ENCODE data around the gene GPC6.
"Not testable (repeated sequence)": the region's sequence is repeated elsewhere in the genome, so short reads cannot be mapped to it uniquely, and the experiment has no call there.

Gene GPC6

GRCh38 chr13:94343687-94344086, 1117.1 kb downstream of the GPC6 start:
- DNase-seq (ENCODE audit: low read depth in 2 of 2): not testable (repeated sequence)

GRCh38 chr13:94344126-94344818, 1117.7 kb downstream of the GPC6 start:
- DNase-seq (ENCODE audit: low read depth in 2 of 2): no peak

DNA sequence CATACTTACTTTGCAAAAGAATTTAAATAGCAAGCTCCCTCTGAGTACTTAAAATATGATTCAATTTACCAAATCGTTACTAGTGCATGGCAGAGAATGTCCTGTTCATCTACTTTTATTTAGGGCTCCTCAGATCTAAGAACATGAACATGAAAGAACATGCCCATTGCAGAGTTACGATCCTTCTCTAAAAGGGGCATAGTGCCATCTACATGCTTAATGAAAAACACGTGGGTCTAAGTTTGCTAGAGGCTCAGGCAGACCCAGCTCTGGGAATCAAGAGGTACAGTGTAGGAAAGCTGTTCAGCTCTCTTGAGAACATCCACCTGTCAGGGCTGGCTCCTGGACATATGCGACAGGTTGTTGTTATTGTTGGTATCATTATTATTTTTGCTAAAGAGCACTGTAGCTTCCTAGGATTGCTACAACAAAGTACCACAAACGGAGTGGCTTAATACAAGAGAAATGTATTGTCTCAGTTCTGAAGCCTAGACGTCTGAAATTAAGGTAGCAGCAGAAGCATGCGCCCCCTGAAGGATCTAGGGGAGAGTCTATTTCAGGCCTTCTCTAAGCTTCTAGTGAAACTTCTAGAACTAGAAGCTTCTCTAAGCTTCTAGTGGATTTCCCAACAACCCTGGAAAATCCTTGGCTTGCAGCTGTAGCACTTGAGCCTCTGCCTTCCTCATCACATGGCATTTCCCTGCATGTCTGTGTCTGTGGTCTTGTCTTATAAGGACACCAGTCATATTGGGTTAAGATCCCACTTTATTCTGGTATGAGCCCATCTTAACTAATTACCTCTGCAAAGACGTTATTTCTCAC, 1119.0 kb downstream of the GPC6 start:
- DNase-seq (ENCODE audit: low read depth in 2 of 2): no peak

DNA sequence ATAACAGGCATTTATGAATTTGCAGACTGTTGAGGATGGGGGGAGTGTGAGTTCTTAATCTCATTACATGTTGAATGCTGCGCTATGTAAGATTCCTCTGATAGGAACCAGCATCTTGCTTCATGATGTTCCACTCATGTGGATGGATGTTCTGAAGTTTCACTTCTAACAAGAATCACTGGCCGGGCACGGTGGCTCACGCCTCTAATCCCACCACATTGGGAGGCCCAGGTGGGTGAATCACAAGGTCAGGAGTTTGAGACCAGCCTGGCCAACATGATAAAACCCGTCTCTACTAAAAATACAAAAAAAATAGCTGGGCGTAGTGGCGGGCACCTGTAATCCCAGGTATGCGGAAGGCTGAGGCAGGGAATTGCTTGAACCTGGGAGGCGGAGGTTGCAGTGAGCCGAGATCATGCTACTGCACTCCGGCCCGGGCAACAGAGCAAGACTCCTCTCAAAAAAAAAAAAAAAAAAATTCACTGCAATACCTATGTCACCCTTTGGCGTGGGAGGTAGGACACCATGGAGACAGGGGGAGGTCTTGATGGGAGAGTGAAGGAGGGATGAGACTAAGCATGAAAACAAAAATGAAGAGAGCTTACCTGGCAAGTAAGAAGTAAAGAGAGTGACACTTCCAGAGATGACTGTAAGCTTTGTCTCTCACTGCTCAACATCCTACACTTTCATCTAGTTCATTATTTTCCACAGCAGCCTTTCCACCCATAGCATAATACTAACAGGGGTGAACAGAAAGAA, 1119.8 kb downstream of the GPC6 start:
- no peak for DNase-seq (ENCODE audit: low read depth in 2 of 2)

GRCh38 chr13:94351292-94351990, 1124.8 kb downstream of the GPC6 start:
- DNase-seq (ENCODE audit: low read depth in 2 of 2): no peak

GRCh38 chr13:94352057-94352456, 1125.5 kb downstream of the GPC6 start:
- no peak for DNase-seq (ENCODE audit: low read depth in 2 of 2)

DNA sequence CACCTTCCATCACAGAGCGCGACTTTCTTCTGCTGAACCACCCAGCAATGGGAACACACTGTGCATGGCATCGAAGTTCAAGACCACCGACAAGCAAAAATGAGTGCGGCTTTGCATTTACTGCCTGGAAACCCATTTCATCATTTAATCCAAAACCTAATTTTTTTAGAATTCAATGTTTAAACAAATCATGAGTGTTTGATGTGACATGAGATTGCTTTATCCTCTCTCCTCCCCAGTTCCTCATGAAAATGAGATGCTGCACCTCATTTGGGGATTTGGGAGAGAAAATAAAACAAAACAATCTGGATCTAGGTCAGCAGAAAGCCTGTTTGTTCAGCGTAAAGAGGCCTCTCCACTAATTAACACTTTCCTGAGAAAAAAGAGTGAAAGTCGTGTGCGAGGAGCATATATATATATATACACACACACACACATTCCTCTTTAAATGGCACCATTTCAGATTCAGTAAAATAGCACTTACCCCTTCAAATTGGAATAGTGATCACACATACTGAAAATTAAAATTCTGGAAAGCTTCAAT, 1126.6 kb downstream of the GPC6 start:
- DNase-seq (ENCODE audit: low read depth in 2 of 2): no peak

- DNase-seq (ENCODE audit: low read depth in 2 of 2): no peak
Observed at GRCh38 chr13:94359875-94360274, 1133.3 kb downstream of the GPC6 start.

DNA sequence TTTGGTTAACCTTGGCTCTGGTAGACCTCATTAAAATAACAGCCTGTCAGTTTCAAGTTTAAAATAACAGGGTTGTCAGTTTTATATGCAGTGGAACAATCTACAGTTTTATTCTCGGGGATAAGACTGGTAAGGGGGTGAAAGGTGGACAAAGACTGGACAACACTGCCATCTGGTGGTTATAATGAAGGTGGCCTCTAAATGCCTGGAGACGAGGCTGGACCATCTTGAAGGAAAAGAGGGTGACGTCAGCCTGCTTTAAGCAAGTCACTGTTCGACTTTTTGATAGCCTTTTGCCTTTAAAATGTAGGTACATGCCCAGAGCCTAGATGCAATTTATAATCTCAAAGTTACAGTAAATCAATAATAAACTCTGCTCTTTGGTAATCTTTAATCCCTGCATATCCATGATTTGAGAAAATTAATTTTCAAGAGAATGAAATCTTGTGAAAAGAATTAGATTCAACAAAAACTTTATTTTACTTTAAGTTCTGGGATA, 1135.9 kb downstream of the GPC6 start:
- DNase-seq (ENCODE audit: low read depth in 2 of 2): peak; percentile 22 to 70

DNA sequence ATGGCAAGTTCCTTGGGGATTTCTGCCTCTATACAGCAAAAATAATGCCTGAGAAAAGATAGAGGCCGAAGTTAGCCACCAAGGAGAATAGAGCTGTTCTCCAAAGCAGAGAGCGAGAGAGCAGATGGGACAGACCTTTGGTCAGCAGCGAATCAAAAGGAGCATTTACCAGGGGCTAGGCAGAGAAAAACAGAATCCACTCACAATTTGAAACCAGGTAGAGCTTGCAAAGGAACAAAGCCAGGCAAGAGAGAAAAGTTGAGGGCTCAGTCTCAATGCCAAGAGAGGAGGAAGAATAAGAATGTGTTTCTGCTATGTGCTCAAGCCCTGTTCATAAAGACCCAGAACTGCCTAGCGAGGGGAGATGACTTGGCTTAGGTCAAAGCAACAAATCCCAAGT, 1140.1 kb downstream of the GPC6 start:
- DNase-seq (ENCODE audit: low read depth in 2 of 2): no peak

GRCh38 chr13:94369972-94370436, 1143.4 kb downstream of the GPC6 start:
- no peak for DNase-seq (ENCODE audit: low read depth in 2 of 2)

GRCh38 chr13:94371855-94372254, 1145.2 kb downstream of the GPC6 start:
- no peak for DNase-seq (ENCODE audit: low read depth in 2 of 2)

DNA sequence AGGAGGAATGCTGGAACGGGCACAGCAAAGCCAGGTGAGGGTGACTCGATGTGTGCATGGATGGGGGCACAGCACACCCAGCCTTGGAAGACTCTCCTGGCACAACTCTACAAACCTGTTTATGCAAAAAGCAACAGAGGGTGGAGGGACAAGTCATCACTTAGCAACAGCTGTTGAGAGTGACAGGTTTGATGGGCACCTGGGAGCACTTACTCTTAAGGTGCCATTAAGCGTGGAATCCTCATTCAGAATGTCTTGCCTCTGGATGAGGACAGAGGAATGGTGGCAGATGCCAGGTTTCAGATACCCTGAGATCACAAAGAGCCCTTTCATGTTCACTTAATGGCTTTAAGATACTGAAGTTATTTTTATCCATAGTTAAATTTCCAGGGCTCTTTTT, 1155.9 kb downstream of the GPC6 start:
- DNase-seq (ENCODE audit: low read depth in 2 of 2): no peak

GRCh38 chr13:94382960-94383359, 1156.4 kb downstream of the GPC6 start:
- DNase-seq (ENCODE audit: low read depth in 2 of 2): no peak

DNA sequence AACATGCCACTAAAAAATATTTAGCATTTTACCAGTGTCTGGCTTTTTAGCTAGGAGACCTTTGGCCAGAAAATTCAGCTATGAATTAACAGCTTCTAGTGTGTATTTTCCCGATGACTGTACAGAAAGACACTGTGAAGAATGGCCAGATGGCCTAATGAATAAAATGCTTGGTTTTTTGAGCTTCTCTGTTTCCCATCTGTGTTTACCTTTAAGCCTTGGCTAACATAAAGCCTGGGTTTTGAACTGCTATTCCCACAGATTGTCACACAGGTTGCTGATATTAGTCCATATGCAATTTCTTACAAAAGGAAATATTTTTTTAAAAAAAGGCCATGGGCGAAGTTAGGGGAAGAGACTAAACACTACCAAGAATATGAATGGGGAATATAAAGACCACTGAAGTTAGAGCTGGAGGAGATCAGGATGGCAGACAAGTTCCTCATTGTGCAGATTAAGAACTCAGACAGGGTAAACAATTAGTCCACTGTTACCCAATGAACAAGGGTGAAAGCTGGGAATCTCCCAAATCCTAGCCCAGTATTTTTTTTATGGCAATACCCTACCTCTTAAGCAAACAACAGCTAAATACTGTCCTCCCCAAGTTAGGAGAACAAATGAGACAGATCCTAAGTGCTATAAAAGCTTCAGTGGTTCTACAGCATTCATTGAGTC, 1157.8 kb downstream of the GPC6 start:
- no peak for DNase-seq (ENCODE audit: low read depth in 2 of 2)

GRCh38 chr13:94387047-94387446, 1160.4 kb downstream of the GPC6 start:
- no peak for DNase-seq (ENCODE audit: low read depth in 2 of 2)

DNA sequence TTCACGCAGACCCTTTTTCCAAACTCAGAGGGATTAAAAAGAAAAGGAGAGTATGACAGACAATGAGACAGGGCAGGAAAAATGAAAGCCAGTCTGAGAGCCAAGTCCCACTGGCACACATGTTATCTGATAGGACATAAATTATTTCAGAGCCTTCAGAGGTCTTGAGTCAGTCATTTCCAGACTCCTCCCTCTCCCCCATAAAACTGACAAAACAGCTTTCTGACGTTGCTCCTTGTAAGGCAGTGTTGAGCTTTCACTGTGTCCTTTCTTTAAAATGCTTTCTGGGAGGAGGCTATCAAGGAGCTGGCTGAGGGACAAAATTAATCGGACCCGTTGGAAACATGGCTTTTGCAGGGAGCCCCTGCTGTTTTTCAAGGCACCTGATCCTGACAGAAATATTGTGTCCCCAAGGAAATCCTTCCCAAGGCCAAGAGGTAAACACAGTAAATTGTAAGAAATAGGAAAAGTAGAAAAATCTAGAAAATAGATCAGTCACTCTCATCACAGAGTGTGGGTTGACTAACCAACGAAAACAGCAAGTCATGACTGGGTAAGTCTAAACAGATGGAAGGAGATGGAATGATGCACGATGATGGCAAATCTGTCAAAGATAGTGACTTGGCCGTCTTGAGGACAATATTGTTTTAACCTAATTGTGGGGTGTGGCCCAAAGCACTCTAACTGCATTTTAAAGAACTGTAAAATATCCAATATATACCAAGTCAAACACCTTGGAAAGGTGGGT, 1163.2 kb downstream of the GPC6 start:
- DNase-seq (ENCODE audit: low read depth in 2 of 2): no peak

DNA sequence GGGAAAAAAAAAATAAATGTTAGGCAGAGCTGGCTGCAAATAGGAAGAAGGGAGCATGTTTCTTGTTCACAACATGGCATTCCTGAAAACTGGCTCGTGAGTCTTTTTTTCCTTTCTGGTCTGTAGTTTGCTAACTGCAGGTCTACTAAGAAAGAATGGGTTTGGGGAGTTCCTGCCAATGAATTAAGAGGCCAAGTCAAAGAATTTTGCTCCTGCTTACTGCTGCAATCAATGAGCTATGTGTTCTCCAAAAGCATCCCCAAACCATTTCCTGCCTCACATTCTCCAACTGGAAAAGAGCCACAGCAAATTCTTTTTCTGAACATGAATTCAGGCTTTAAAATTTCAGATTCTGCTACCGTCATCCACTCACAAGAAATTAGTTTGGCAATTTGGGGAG, 1164.3 kb downstream of the GPC6 start:
- DNase-seq (ENCODE audit: low read depth in 2 of 2): no peak

DNA sequence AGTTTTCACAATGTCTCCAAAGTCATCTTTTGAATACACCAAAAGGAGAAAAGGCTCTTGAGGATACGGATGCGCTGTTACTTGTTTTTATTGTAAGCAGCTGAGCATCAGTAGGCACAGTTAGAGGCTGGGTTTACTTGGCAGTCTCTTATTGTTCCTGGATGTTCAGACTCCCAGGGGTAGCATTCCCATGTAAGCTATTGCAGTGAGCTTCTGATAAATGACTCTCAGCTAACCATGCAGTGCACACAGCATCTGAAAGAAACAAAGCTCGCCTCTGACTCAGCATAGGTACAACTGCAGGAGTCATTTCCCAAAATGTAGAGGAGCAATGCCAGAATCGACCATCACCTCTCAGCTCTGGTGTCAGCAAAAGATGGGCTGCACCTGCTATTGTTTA, 1168.1 kb downstream of the GPC6 start:
- no peak for DNase-seq (ENCODE audit: low read depth in 2 of 2)

- no peak for DNase-seq (ENCODE audit: low read depth in 2 of 2)
Observed at GRCh38 chr13:94395860-94396259, 1169.3 kb downstream of the GPC6 start.
